GM19099 (cell line): ENCODE measurements around the gene YARS1.

Experiments
- POLR2A ChIP-seq: IDR thresholded peaks from 3 replicates; pipeline ENCODE4 v1.6.1; 2011; ENCODE audit warnings: low read depth; ENCODE audit not compliant: insufficient read length; ENCODE audit errors: extremely low read depth

YARS1 gene

GRCh38 chr1:32748926-32749325, 68.2 kb downstream of the YARS1 start:
- TF ChIP-seq POLR2A = no peak

DNA sequence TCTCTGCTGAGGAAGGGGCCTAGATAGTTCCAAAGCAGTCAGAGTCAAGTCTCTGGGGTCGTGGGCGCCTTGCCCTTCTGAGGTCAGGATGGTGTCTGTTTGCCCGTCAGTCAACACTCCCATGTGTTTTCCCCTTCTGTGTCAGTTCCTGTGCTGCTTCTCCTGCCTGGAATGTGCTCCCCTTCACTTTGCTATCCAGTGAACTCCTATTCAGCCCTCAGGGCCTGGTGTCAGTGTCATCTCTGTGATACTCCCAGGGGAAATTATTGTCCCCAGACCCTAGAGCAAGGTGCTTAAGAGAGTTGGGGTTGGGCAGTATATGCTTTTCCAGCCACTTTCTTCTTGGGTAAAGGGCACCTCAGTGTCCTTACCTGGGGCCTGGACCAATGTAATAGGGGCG, 68.8 kb downstream of the YARS1 start:
- no peak for TF ChIP-seq POLR2A

- TF ChIP-seq POLR2A = no peak
Observed at GRCh38 chr1:32746130-32746529, 71.0 kb downstream of the YARS1 start.

GRCh38 chr1:32744071-32744425, 73.1 kb downstream of the YARS1 start:
- no peak for TF ChIP-seq POLR2A

DNA sequence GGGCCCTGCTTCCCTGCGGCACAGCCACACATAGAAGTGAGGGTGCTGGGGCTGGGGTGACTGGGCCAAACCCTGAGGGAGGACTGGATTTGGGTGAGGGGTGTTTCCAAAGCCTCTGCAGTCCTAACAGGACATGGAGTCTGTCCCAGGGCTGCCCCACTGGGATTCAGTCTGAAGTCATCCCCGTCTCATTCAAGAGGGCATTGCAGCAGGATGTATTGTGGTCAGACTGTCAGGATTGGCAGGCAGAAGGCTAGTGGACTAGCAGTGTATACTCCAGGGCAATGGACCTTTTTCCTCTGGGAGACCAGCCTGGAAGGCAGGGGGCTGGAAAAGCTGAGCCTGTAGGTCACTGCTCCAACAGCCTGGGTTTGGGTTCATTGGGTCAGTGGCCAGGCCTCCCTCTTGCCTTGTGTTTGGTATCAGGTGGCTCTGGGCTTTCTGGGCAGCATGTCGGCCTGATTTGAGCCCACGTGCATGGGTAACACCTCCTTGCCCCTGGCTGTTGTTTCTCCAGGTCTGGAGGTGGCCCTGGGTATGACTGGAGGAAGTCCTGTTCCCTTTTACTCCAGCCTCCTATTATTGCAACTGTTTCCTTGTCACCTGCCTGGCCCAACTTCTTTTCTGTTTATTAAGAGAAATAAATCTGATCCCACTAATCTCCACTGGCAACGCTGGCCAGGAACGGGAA, 73.6 kb downstream of the YARS1 start:
- no peak for TF ChIP-seq POLR2A

- TF ChIP-seq POLR2A = no peak
Observed at GRCh38 chr1:32742956-32743355, 74.2 kb downstream of the YARS1 start.

DNA sequence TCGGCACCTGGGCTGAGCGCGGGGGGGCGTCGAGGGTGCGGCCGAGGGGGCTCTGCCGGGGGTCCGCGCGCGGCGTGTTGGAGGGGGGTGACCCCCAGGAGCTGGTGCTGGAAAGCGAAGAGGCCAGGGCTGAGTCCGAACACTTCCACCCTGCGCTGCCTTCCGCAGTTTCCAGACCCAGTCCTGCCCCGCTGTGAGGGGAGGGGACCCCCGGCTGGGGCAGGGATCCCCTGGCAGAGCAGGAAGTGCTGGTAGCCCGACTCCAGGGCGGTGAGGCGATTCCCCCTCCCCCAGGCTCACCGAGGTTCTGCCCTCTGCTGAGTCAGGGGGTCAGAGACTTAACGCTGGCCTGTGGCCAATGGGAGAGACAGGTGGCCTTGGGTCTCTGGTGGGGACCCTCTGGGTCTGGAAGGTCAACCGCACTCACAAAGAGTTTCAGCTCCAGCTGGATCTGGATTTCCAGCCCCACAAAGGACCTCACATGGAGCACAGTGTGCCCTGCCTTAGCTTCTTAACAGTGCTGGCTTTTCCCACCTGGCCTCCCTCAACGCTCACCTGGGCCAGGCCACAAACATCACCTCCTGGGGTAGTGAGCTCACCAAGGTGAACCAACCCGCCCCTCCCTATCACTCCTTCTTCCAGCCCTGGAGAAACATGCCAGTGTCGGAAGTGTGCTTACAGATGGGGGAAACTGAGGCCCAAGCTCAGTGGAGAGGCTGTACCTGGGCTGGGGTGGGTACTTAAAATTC, 74.8 kb downstream of the YARS1 start:
- no peak for TF ChIP-seq POLR2A

GRCh38 chr1:32741413-32742198, 75.6 kb downstream of the YARS1 start:
- TF ChIP-seq POLR2A = no peak

GRCh38 chr1:32741059-32741412, 76.1 kb downstream of the YARS1 start:
- no peak for TF ChIP-seq POLR2A

DNA sequence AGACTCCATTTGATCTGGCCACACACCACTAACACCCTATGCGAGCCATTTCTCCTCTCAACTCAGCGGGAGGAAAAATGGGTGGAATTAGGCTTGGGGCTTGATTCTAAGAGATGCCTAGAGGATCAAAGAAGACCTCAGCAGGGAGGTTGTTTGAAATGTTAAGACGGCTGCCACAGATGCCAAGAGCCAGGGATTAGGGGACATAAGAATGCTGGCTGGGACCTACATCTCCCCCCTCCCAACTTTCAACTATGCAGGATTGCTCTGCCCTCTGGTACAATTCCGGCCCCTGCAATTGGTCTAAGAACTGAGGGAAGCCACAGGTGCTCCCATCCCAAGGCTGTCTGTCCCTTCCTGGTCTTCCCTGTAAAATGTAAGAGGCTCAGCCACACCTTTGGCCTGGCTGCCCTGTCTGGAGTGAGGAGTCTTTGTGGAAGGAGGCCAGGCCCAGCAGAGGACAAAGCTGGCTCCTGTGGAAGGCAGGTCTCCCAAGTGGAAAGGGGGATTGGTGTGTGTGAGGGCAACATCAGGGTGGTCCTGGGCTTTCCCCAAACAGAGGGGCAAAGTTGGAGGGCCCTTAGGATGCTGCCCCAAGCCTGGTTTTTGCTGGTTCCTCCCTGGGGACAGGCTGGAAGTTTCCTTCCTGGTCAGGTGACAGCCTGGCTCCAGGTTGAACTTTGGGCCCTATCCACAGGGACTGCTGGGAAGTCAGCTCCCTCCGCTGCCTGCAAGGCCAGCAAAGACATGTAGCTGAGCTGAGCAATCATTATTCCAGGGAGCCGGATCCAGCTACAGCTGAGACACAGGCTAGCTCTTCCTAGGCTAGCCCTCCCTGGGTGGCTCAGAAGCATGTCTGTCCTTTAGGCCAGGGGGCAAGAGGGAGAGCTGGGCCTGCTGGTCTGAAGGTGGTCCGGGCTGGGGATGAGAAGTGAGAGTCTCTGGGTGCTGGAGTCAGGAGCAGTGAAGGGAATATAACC, 80.1 kb downstream of the YARS1 start:
- TF ChIP-seq POLR2A = no peak

- TF ChIP-seq POLR2A = no peak
Observed at GRCh38 chr1:32733582-32734321, 83.4 kb downstream of the YARS1 start.

DNA sequence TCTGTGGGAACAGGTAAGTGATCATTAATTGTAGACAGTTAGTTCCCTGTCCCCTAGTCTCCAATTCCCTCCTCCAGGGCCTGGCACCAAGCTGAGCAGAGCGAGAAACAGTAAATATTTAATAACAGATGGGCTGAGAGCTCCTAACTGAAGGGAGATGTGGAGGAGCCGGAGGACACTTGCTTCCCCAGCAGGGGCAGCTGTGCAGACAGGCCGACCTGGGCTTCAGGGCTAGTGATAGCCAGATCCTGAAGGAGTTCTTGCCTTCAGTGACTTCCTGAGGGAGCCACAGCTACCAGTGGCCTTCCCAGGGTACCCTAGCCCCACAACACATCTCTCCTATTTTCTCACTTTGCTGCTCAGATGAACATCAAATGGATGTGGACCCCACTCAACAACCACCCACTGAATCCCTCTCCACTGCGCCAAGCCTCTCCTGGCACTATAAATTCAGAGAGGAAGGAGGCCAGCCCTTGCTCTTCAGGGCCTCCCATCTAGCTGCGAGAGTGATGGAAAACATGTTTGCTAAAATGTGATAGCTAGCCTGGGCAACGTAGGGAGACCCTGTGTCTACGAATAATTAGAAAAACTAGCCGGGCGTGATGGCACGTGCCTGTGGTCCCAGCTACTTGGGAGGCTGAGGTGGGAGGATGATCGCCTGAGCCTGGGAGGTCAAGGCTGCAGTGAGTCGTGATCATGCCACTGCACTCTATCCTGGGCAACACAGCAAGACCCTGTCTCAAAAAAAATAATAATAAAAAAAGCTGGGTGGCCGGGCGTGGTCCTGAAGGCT, 87.7 kb downstream of the YARS1 start:
- no peak for TF ChIP-seq POLR2A

DNA sequence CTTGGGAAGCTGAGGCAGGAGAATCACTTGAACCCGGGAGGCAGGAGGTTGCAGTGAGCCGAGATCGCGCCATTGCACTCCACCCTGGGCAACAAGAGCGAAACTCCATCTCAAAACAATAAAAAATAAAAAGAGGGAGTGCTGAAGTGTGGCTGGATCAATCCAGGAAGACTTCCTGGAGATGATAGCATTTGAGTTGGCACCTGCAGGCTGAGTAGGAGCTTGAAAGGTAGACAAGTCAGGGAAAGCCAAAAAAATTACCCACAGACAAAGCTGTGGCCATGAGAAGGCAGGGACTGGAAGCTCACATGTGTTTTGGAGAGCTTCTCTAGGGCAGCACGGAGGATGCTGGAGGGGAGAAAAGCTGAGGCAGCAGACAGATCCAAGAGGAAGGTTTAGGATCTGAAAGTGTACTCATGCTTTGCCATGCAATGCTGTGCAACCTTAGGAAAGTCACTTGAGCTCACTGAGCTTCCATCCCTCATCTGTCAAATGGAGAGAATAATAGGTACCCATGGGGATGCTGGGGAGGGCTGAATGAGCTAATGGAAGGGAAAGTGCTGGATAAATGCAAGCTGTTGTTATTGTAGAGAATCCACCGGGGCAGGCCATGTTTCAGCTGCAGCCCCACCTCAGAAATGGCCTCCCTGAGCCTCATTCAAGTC, 88.6 kb downstream of the YARS1 start:
- TF ChIP-seq POLR2A = no peak
